Measurements from ENCODE around the gene ADAMTS18.

DNA sequence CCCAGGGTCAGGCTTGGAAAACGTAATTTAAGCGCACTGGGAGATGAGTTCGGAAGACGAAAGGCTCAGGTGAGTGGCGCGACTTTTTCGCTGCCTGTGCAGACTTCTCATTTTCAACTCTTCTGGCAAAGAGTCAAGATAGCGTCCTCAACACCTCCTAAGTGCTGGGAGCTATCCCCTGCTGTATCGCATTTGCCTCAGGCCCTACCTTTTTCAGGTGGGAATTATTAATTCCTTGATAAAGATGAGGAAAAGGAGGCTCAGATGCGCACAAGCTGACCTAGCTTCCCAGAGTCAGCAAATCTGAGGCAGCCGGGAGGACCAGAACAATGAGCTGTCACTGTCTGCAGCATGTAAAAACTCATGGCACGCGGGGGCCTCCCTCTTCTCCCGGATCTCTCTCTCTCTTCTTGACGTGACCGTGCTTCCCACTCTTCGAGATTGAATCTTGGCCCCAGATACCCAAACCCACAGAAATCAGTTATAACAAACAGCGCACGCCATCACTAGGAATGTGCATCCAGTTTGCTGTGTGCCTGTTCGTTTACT is 512 bp upstream of the ADAMTS18 start:
- TF ChIP-seq POLR2A (IDR thresholded peaks at IDR 0.05; ENCODE audit: low read depth, low read length) = no peak
- TF ChIP-seq POLR2AphosphoS5 (IDR thresholded peaks at IDR 0.05; ENCODE audit: low read depth, low read length) = no peak
